ENCODE measurements around the gene PLPP1. TPM values are rescaled to one million over a fixed set of nuclear protein-coding genes. Genes with fewer than 3 reads are reported as not detected.

The PLPP1 gene
- total RNA-seq, 1 donor from 2014 or later: 23.9 TPM

DNA sequence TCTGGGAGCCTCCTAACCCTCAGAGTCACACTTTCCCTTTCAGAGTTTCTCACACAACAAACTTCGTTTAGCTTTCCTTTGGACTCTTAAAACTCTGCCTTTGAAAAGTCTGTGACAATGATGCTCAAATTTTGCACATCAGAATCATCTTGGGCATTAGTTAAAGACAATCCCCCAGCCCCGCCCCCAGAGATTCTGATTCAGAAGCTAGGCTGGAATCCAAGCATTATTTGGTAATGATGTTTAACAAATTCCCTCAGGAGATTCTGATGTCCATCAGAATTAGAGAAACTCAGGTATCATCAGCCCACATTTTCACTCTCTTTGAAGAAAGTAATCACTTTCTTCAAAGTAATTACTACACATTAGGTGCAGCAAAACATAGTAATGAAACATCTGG is 9.6 kb upstream of the PLPP1 start:
- H3K27me3 ChIP-seq: no peaks in the 10 kb centered on the region
- H2AFZ ChIP-seq (replicated peaks): no peak overlapping the region
- no peak overlapping the region for H3K4me3 Mint-ChIP-seq
- no peaks in the 10 kb centered on the region for H3K9me3 ChIP-seq (ENCODE audit: low read depth)
- H3K4me1 Mint-ChIP-seq: no peaks in the 10 kb centered on the region
- H3K4me3 ChIP-seq: no peak overlapping the region
- H3K9me3 Mint-ChIP-seq: no peaks in the 10 kb centered on the region
- peaks cover 5% of the 10 kb centered on the region for H3K27me3 Mint-ChIP-seq (ENCODE audit: insufficient read depth, low read depth)
- H3K27ac Mint-ChIP-seq: no peak overlapping the region
- no peaks in the 10 kb centered on the region for H3K36me3 Mint-ChIP-seq
- no peaks in the 10 kb centered on the region for H3K79me2 ChIP-seq (ENCODE audit: low read depth)
- peaks cover 10% of the 10 kb centered on the region for H3K4me1 ChIP-seq
- no peaks in the 10 kb centered on the region for H3F3A ChIP-seq (ENCODE audit: low read depth)
- H3K4me2 ChIP-seq: no peak overlapping the region
- no peaks in the 10 kb centered on the region for H3K36me3 ChIP-seq
- no peak for DNase-seq (ENCODE audit: low spot score)
- H3K9ac ChIP-seq: no peak overlapping the region
- no peaks in the 10 kb centered on the region for H4K20me1 ChIP-seq (ENCODE audit: low read depth)
- H3K27ac ChIP-seq: no peak overlapping the region
- TF ChIP-seq EZH2phosphoT487 (IDR thresholded peaks at IDR 0.05) (no peak), EZH2 (IDR thresholded peaks at IDR 0.05) (no peak)
- TF ChIP-seq, protein P1, sequence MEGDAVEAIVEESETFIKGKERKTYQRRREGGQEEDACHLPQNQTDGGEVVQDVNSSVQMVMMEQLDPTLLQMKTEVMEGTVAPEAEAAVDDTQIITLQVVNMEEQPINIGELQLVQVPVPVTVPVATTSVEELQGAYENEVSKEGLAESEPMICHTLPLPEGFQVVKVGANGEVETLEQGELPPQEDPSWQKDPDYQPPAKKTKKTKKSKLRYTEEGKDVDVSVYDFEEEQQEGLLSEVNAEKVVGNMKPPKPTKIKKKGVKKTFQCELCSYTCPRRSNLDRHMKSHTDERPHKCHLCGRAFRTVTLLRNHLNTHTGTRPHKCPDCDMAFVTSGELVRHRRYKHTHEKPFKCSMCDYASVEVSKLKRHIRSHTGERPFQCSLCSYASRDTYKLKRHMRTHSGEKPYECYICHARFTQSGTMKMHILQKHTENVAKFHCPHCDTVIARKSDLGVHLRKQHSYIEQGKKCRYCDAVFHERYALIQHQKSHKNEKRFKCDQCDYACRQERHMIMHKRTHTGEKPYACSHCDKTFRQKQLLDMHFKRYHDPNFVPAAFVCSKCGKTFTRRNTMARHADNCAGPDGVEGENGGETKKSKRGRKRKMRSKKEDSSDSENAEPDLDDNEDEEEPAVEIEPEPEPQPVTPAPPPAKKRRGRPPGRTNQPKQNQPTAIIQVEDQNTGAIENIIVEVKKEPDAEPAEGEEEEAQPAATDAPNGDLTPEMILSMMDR (IDR thresholded peaks at IDR 0.05): no peak

DNA sequence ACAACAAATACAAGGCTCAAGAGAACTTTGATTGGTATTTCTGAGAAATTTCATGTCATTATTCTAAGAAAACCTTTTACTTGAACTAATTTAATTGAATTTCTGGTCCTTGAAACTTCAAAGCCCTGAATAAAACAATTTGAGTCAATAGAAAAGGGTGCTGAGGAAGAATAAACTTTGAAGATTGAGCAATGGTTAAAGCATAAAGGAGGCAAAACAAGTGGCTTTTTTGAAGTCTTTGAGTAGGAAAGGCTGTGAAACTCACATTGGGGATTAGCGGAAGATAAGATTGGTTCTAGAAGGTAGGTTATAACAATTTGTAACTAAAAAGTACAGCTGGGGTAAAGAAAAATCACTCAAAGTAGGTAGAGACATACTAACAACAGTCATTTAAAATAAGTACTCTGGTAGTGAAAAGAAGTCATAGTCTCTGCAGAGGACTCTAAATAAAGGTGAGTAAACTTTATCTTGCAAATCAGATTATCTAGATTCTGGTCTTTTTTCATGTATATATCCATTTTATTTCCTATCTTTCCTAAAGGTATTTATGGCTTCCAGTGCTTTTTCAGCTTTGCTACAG is 6.4 kb upstream of the PLPP1 start:
- no peak overlapping the region for H3K27ac Mint-ChIP-seq
- Histone ChIP-seq H3K79me2 (ENCODE audit: low read depth) (no peaks in the 10 kb centered on the region), H3K27ac (no peak overlapping the region)

DNA sequence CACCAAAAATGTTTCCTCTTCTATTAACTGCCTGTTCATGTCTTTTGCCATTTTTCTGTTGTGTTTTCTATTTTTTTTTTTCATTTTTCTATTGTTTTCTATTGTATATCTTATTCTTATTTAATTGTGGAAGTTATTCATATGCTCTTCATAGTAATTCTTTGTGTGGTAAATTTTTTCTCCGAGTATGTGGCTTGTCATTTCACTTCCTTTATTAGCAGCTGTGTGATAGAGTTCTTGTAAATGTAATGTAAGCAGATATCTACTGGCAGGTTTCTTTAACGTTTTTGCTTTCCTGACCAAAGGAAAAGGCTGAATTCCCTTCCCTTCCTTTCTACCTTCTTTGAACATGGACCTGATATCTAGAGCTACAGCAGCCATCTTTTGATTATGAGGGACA is 5.8 kb upstream of the PLPP1 start:
- no peaks in the 10 kb centered on the region for H3K9me3 ChIP-seq (ENCODE audit: low read depth)
- Mint-ChIP-seq H3K4me3 (no peak overlapping the region), H3K36me3 (no peaks in the 10 kb centered on the region), H3K9me3 (no peaks in the 10 kb centered on the region), H3K27me3 (ENCODE audit: insufficient read depth, low read depth) (peaks cover 4% of the 10 kb centered on the region), H3K27ac (no peak overlapping the region), H3K4me1 (peaks cover 2% of the 10 kb centered on the region)
- H3K9ac ChIP-seq: no peak overlapping the region
- no peak overlapping the region for H3K4me3 ChIP-seq
- no peak overlapping the region for H2AFZ ChIP-seq (replicated peaks)
- TF ChIP-seq EZH2phosphoT487 (IDR thresholded peaks at IDR 0.05): no peak
- TF ChIP-seq, protein P1 (IDR thresholded peaks at IDR 0.05): no peak
- TF ChIP-seq EZH2 (IDR thresholded peaks at IDR 0.05): no peak
- peaks cover 8% of the 10 kb centered on the region for H3F3A ChIP-seq (ENCODE audit: low read depth)
- peaks cover 11% of the 10 kb centered on the region for H3K4me1 ChIP-seq
- no peaks in the 10 kb centered on the region for H4K20me1 ChIP-seq (ENCODE audit: low read depth)
- no peak overlapping the region for H3K4me2 ChIP-seq
- H3K27me3 ChIP-seq: no peaks in the 10 kb centered on the region
- H3K27ac ChIP-seq: no peak overlapping the region
- no peaks in the 10 kb centered on the region for H3K36me3 ChIP-seq
- no peak for DNase-seq (ENCODE audit: low spot score)
- no peaks in the 10 kb centered on the region for H3K79me2 ChIP-seq (ENCODE audit: low read depth)

More for the DNA sequence above, 6.4 kb upstream of the PLPP1 start:
- H3F3A ChIP-seq (ENCODE audit: low read depth): peaks cover 5% of the 10 kb centered on the region
- no peaks in the 10 kb centered on the region for H3K9me3 ChIP-seq (ENCODE audit: low read depth)
- no peaks in the 10 kb centered on the region for H3K36me3 ChIP-seq
- Mint-ChIP-seq H3K4me3 (no peak overlapping the region), H3K4me1 (no peaks in the 10 kb centered on the region), H3K27me3 (ENCODE audit: insufficient read depth, low read depth) (peaks cover 4% of the 10 kb centered on the region), H3K9me3 (no peaks in the 10 kb centered on the region), H3K36me3 (no peaks in the 10 kb centered on the region)
- H3K4me3 ChIP-seq: no peak overlapping the region
- H3K4me1 ChIP-seq: peaks cover 10% of the 10 kb centered on the region
- H4K20me1 ChIP-seq (ENCODE audit: low read depth): no peaks in the 10 kb centered on the region
- TF ChIP-seq EZH2phosphoT487 (IDR thresholded peaks at IDR 0.05) (no peak), EZH2 (IDR thresholded peaks at IDR 0.05) (no peak)
- TF ChIP-seq, protein P1 (IDR thresholded peaks at IDR 0.05): no peak
- H2AFZ ChIP-seq (replicated peaks): peak overlapping the region; percentile 52
- DNase-seq (ENCODE audit: low spot score): no peak
- no peaks in the 10 kb centered on the region for H3K27me3 ChIP-seq
- no peak overlapping the region for H3K9ac ChIP-seq
- H3K4me2 ChIP-seq: no peak overlapping the region
